Spinal cord (tissue), 10 donors: ENCODE data around the gene COLEC12. TPM values are rescaled to one million over a fixed set of nuclear protein-coding genes. Genes with fewer than 3 reads are reported as not detected.

Source experiments
- DNase-seq, 6 donors: peaks; one replicate each; pipeline versions ENCODE4 v3.0.0 to v3.0.0-alpha.2; 2013 to 2015; ENCODE audit warnings: low spot score in 6 of 6, low read depth in 4 of 6
- H3K27ac ChIP-seq: one replicate; pipeline ENCODE4 v1.5.1; 2013; ENCODE audit warnings: low read depth, low read length, control low read depth
- H3K27me3 ChIP-seq: one replicate; pipeline ENCODE4 v1.6.1; 2013; ENCODE audit warnings: low read length; ENCODE audit not compliant: control insufficient read depth, insufficient read depth
- H3K36me3 ChIP-seq: one replicate; pipeline ENCODE4 v1.6.1; 2013; ENCODE audit warnings: low read length; ENCODE audit not compliant: control insufficient read depth, insufficient read depth
- H3K4me1 ChIP-seq: one replicate; pipeline ENCODE4 v1.6.1; 2013; ENCODE audit warnings: low read length; ENCODE audit not compliant: control insufficient read depth, insufficient read depth
- H3K4me3 ChIP-seq: one replicate; pipeline ENCODE4 v1.5.1; 2013; ENCODE audit warnings: low read depth, low read length, control low read depth
- H3K9me3 ChIP-seq: one replicate; pipeline ENCODE4 v1.6.1; 2013; ENCODE audit warnings: low read length; ENCODE audit not compliant: control insufficient read depth, insufficient read depth
- WGBS: methylation state at CpG from one replicate; pipeline ENCODE4 v1.1.5; 2013; ENCODE audit warnings: missing lambda C conversion rate; ENCODE audit not compliant: insufficient coverage; 5-methylcytosine and 5-hydroxymethylcytosine counted together
- polyA plus RNA-seq, 2 donors: library from polyadenylated mRNA; unstranded; fragments of 120-200 nt; gene quantifications; one replicate each; pipeline ENCODE4 v1.2.1, GENCODE V29; 2013; ENCODE audit not compliant: insufficient read length in 2 of 2
- total RNA-seq, 2 donors: library from RNA; depleted of rRNA in 1 of 2; stranded (reverse); fragments of 120-200 nt in 1 of 2; fragments of >200 nt in 1 of 2; gene quantifications; one replicate each; pipeline versions ENCODE4 v1.2.3 to v1.2.4, GENCODE V29; 2013 to 2014
- donor health status: healthy.

The COLEC12 gene
- total and polyA plus RNA-seq, 4 donors, result 19.2 to 282 (median 57.4) TPM

DNA sequence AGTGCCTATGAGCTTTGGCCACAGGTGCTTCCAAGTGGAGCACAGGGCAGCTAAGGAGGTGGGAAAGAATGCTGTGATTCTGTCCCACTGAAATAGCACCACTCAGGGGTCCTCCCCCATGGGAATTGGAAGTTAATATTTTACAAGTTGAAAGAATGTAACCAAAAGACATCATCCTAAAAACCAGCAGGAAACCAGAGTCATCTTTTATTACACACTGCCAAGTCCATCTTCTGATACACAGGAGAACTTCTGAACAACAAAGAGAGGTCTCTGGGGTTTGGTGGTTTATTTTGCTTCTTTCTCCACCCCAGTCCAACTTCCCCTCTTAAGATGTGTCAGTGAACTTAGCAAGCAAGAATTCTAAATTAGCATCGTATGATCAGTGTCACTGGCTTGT lies 47.7 kb downstream of the COLEC12 start:
- 50% methylated on average over 1 of the region's 1 CpG for whole genome bisulfite sequencing
- DNase-seq, result peak in 1 of 6 donors; percentile 31
- no peak overlapping the region for H3K4me3 ChIP-seq
- no peaks in the 10 kb centered on the region for H3K36me3 ChIP-seq
- no peaks in the 10 kb centered on the region for H3K27me3 ChIP-seq
- H3K9me3 ChIP-seq, result peaks cover 6% of the 10 kb centered on the region
- peak overlapping the region; percentile 29 for H3K27ac ChIP-seq
- peaks cover 16% of the 10 kb centered on the region for H3K4me1 ChIP-seq

DNA sequence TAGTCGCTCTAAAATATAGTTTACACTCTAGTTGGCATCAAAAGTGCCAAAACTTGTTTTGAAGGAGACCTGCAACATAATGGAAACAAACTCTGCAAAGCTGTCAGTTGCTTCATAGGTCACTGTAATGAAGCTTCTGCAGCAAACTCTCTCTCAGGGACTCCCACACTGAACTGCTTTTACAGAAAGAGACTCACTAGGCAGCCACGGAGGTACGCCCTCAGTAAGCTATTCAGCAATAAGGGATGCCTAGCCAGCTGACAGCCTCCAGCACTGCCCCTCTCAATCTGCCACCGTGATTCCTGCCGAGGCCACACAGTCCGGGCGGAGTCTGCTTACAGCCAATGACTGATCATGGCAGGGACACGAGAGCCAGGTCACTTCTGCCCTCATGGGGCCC lies 51.1 kb downstream of the COLEC12 start:
- H3K4me1 ChIP-seq, result peaks cover 7% of the 10 kb centered on the region
- WGBS, result 56% methylated on average over 7 of the region's 8 CpGs
- DNase-seq, result peak in 1 of 6 donors; percentile 37
- peaks cover 6% of the 10 kb centered on the region for H3K9me3 ChIP-seq
- no peak overlapping the region for H3K4me3 ChIP-seq
- no peaks in the 10 kb centered on the region for H3K36me3 ChIP-seq
- H3K27me3 ChIP-seq, result no peaks in the 10 kb centered on the region
- peak overlapping the region; percentile 40 for H3K27ac ChIP-seq

DNA sequence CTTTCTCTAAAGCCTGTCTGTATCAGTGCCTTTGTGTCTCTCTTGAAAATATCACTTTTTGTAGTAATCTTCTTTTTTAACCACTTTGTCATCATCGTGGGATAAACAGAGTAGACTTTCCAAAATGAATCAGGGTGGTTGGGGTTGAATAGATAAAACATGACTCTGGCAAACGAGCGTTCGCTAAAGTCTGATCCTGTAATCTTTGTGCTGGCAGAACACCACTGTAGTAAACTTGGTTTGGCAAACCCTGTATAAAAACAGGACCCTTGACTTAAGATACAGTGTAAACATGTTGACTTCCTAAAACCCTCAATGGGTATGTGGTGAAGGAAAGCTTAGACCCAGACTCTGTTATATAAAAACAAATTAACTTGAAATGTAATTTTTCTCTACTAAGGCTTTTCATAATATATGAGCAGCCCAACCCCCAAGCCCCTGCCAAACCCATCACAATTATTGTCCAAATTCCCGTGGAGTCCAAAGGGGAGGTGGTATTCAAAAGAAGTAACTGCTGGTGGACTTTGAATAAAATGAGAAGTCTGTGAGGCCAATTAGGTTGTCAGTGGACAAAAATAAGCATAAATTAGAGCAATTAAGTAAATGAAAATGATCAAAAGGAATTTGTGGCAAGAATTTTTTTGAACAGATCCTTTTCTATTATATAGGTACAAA lies 52.2 kb downstream of the COLEC12 start:
- Histone ChIP-seq H3K27ac (no peak overlapping the region), H3K9me3 (peaks cover 6% of the 10 kb centered on the region), H3K4me1 (peaks cover 7% of the 10 kb centered on the region), H3K36me3 (no peaks in the 10 kb centered on the region), H3K27me3 (no peaks in the 10 kb centered on the region), H3K4me3 (no peak overlapping the region)
- DNase-seq, result peak in 1 of 6 donors; percentile 23
- WGBS, result 73% methylated on average over 3 of the region's 5 CpGs

DNA sequence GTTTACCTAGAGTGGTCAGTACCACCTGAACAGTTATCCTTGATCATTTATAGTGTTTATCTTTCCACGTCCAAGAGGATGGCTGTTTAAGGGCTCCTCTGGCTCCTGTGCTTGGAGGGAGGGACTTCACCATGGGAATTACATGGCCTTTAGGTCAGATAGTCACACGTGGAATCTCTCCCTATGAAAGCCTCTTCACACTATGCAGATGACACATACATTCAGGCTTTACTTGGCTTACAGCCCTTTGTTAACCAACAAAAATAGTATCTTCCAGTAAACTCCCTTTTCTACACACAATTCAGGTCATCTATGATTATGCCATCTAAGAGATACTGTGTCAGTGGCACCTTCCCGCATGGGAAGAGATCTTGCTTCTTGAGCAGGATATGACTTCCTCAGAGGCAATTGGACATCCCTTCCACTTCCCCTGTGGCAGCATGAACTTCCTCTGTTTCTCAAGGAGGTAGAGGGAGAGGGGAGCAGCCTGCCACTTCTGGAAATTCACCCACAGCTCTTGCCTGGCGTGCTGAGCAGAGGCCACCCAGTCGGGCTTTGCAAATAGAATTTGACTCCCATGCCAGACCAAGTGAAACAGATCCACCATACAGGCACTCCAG lies 53.5 kb downstream of the COLEC12 start:
- Histone ChIP-seq H3K36me3 (no peaks in the 10 kb centered on the region), H3K9me3 (peaks cover 6% of the 10 kb centered on the region), H3K27me3 (no peaks in the 10 kb centered on the region), H3K4me1 (peaks cover 7% of the 10 kb centered on the region), H3K27ac (peak overlapping the region; percentile 20), H3K4me3 (no peak overlapping the region)
- WGBS, result 74% methylated on average over 3 of the region's 5 CpGs
- DNase-seq, result no peak

DNA sequence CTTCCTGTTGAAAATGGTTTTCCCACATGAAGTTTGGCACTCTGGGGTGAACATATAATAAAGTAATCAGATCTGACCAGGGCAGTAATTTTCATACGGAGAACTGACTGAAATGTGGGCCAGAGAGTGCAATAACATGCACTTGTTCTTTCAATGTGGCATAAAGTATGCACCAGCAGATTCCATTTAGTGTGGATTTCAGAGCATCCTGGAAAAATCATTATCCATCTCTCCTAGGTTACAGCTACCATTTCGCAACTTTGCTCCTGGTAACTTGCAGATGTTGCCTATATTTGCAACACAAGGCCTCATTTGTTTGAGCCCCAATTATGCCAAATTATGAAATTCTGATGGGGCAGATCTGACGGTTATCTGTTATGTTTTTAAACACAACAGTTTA lies 55.4 kb downstream of the COLEC12 start:
- Histone ChIP-seq H3K4me1 (peaks cover 7% of the 10 kb centered on the region), H3K4me3 (no peak overlapping the region), H3K27ac (no peak overlapping the region), H3K27me3 (no peaks in the 10 kb centered on the region), H3K36me3 (no peaks in the 10 kb centered on the region), H3K9me3 (no peaks in the 10 kb centered on the region)
- no peak for DNase-seq
- 88% methylated on average over 1 of the region's 3 CpGs for WGBS

DNA sequence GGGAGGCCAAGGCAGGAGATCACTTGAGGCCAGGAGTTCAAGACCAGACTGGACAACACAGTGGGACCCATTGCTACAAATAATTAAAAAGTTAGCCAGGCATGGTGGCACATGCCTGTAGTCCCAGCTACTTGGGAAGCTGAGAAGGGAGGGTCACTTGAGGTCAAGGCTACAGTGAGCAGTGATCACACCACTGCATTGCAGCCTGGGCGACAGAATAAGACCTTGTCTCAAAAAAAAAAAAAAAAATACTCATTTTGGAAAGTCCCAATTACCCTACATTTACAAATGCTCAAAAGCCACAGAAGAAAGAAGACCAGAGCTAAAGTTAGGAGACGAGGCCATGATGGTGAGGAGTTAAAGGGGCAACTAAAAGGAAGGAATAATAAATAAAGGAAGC lies 61.9 kb downstream of the COLEC12 start:
- no peak for DNase-seq
- Histone ChIP-seq H3K27me3 (no peaks in the 10 kb centered on the region), H3K36me3 (no peaks in the 10 kb centered on the region), H3K4me1 (peaks cover 8% of the 10 kb centered on the region), H3K27ac (no peak overlapping the region), H3K4me3 (no peak overlapping the region), H3K9me3 (no peaks in the 10 kb centered on the region)
- WGBS, result no CpG with 5 or more reads among the region's 2 CpGs

DNA sequence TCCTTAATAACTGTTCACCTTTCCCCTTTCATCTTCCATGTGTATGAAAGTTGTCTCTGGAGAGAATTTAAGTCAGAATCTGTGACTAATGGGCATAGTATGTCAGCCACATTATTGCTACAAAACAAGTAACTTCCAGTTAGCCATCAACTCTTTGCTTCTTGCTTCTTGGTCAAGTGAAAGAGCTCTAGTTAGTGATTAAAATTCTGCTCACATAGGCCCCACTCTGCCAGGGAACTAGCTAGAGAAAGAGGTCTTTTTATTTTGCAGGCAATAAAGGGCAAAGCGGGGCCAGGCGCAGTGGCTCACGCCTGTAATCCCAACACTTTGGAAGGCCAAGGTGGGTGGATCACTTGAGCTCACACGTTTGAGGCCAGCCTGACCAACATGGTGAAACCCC lies 64.6 kb downstream of the COLEC12 start:
- DNase-seq, result peak; percentile 62 to 90 (median 71)

DNA sequence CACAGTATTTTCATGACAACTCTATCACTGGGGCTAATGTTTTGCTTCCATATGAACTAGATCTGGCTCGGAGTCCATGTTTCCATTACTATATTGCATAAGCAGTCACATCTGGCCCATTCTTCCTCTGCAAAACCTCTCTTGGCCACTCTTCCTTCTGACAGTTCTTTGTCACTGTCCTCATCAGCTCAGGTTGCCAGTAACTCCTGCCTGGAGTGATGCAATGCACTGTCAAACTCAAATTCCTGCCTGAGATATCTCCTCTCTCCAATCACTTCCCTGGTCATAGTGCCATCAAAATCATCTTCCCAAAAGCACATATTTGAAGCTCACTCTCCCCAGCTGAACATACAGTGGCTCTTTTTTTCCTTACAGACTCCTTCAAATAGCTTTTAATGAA lies 66.1 kb downstream of the COLEC12 start:
- H3K27me3 ChIP-seq, result no peaks in the 10 kb centered on the region
- H3K9me3 ChIP-seq, result no peaks in the 10 kb centered on the region
- WGBS, result 7% methylated on average over 1 of the region's 1 CpG
- no peak overlapping the region for H3K27ac ChIP-seq
- DNase-seq, result no peak
- no peaks in the 10 kb centered on the region for H3K36me3 ChIP-seq
- peaks cover 10% of the 10 kb centered on the region for H3K4me1 ChIP-seq
- H3K4me3 ChIP-seq, result no peak overlapping the region

More for the DNA sequence above, 64.6 kb downstream of the COLEC12 start:
- no peaks in the 10 kb centered on the region for H3K27me3 ChIP-seq
- WGBS, result 25% methylated on average over 4 of the region's 4 CpGs
- no peaks in the 10 kb centered on the region for H3K36me3 ChIP-seq
- H3K27ac ChIP-seq, result peak overlapping the region; percentile 57
- no peaks in the 10 kb centered on the region for H3K9me3 ChIP-seq
- H3K4me1 ChIP-seq, result peaks cover 10% of the 10 kb centered on the region
- H3K4me3 ChIP-seq, result no peak overlapping the region

DNA sequence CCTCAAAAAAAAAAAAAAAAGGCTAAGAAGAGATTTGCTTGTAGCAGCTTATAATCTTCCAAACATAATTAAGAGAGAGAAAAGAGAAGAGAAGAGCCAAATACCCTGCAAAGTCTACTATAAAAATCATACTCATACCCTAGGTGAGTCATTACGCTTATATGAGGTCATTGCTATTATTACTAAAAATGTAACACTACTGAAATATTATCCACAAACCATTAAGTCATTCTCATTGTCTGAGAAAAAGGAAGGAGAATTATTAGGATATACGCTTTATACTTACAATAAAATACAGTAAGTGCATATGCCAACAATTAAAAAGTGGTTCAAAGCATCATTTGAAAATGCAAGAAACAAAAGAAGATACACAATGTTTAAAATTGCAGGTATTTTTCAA lies 66.5 kb downstream of the COLEC12 start:
- H3K9me3 ChIP-seq, result no peaks in the 10 kb centered on the region
- H3K27ac ChIP-seq, result peak overlapping the region; percentile 15
- no peak overlapping the region for H3K4me3 ChIP-seq
- H3K36me3 ChIP-seq, result no peaks in the 10 kb centered on the region
- no peaks in the 10 kb centered on the region for H3K27me3 ChIP-seq
- DNase-seq, result no peak
- H3K4me1 ChIP-seq, result peaks cover 10% of the 10 kb centered on the region
- WGBS, result no CpG with 5 or more reads among the region's 2 CpGs

DNA sequence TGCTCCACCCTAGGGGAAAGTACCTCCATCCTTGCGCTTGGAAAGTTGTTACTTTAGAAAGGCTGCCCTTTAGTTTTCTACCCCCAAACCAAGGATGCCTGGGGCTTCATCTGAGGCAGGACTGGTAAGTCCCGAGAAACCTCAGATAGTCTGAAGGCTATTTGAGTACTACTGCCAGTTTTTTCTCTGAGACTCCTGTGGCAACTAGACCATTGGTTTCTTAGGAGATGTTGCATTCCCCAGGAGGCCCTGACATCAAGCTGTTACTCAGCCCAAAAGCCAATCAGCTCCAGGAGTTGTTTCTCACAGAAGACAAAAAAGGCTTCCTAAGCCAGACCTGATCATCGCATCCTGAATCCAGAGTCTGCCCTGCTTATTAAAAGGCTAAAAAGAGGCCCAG lies 67.2 kb downstream of the COLEC12 start:
- no peaks in the 10 kb centered on the region for H3K36me3 ChIP-seq
- no peaks in the 10 kb centered on the region for H3K9me3 ChIP-seq
- H3K4me1 ChIP-seq, result peaks cover 10% of the 10 kb centered on the region
- H3K27me3 ChIP-seq, result no peaks in the 10 kb centered on the region
- peak overlapping the region; percentile 15 for H3K27ac ChIP-seq
- 50% methylated on average over 2 of the region's 3 CpGs for WGBS
- no peak overlapping the region for H3K4me3 ChIP-seq
- peak in 1 of 6 donors; percentile 53 for DNase-seq
